Measurements from ENCODE around the gene DKC1. TPM values are rescaled to one million over a fixed set of nuclear protein-coding genes. Genes with fewer than 3 reads are reported as not detected.
A peak's percentile ranks its signal among the peaks of the same experiment; 100 is the strongest.

DKC1 gene
- polyA plus RNA-seq, 1 experiment, result 31.5 TPM

DNA sequence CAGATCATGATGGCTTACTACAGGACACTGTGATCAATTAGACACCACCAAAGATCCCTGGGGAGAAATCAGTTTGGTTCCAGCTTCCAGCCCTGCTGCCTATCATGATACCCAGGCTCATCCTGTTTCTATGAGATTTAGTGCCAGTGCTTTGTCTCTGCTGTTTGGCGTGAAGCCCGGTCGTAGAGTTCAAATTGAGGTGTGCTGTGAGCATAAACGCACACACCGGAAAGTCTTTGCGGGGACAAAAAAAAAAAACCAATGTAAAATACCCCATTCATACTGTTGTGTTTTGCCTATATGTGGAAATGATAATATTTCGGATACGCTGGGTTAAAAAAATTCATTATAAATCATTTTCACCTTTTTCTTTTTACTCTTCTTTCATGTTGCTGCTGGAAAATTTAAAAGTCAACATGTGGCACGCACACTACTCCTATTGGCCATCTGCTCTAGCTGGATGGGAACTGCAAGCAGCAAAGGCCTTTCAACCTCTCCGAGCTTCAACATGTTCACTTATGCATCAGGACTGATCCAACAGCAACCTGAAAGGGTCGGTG is 607 bp upstream of the DKC1 start:
- DNase-seq (ENCODE audit: low read depth), result no peak
- H3K36me3 ChIP-seq (ENCODE audit: control insufficient read depth, insufficient read depth, low read length), result peaks cover 6% of the 10 kb centered on the region
- CTCF ChIA-PET, result interaction anchor here (1.4 to 1.5 kb wide), 2 partner anchors 13 to 14 kb away, joined by 3 to 6 read pairs; no protein-coding TSS in a partner anchor
- POLR2A ChIA-PET, result interaction anchor here (1.0 kb wide), 1 partner anchor 66 kb away, joined by 3 read pairs; no protein-coding TSS in a partner anchor
- TF ChIP-seq, protein P1, sequence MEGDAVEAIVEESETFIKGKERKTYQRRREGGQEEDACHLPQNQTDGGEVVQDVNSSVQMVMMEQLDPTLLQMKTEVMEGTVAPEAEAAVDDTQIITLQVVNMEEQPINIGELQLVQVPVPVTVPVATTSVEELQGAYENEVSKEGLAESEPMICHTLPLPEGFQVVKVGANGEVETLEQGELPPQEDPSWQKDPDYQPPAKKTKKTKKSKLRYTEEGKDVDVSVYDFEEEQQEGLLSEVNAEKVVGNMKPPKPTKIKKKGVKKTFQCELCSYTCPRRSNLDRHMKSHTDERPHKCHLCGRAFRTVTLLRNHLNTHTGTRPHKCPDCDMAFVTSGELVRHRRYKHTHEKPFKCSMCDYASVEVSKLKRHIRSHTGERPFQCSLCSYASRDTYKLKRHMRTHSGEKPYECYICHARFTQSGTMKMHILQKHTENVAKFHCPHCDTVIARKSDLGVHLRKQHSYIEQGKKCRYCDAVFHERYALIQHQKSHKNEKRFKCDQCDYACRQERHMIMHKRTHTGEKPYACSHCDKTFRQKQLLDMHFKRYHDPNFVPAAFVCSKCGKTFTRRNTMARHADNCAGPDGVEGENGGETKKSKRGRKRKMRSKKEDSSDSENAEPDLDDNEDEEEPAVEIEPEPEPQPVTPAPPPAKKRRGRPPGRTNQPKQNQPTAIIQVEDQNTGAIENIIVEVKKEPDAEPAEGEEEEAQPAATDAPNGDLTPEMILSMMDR (IDR thresholded peaks at IDR 0.05; ENCODE audit: insufficient read depth, low read depth, low read length), result no peak
- no peaks in the 10 kb centered on the region for H3K27me3 ChIP-seq (ENCODE audit: control insufficient read depth, insufficient read depth, low read length)
- H3K4me3 ChIP-seq (ENCODE audit: low read depth, low read length), result peak overlapping the region; percentile 35

GRCh38 chrX:154774622-154775021 is 12.0 kb downstream of the DKC1 start:
- POLR2A ChIA-PET, result no interaction called here
- CTCF ChIA-PET, result interaction anchor here (0.8 to 1.7 kb wide), 2 partner anchors 9 to 16 kb away, joined by 3 read pairs; no protein-coding TSS in a partner anchor
- no peaks in the 10 kb centered on the region for H3K27me3 ChIP-seq (ENCODE audit: control insufficient read depth, insufficient read depth, low read length)
- TF ChIP-seq, protein P1 (IDR thresholded peaks at IDR 0.05; ENCODE audit: insufficient read depth, low read depth, low read length), result no peak
- no peak for DNase-seq (ENCODE audit: low read depth)
- no peak overlapping the region for H3K4me3 ChIP-seq (ENCODE audit: low read depth, low read length)
- peaks cover 15% of the 10 kb centered on the region for H3K36me3 ChIP-seq (ENCODE audit: control insufficient read depth, insufficient read depth, low read length)

DNA sequence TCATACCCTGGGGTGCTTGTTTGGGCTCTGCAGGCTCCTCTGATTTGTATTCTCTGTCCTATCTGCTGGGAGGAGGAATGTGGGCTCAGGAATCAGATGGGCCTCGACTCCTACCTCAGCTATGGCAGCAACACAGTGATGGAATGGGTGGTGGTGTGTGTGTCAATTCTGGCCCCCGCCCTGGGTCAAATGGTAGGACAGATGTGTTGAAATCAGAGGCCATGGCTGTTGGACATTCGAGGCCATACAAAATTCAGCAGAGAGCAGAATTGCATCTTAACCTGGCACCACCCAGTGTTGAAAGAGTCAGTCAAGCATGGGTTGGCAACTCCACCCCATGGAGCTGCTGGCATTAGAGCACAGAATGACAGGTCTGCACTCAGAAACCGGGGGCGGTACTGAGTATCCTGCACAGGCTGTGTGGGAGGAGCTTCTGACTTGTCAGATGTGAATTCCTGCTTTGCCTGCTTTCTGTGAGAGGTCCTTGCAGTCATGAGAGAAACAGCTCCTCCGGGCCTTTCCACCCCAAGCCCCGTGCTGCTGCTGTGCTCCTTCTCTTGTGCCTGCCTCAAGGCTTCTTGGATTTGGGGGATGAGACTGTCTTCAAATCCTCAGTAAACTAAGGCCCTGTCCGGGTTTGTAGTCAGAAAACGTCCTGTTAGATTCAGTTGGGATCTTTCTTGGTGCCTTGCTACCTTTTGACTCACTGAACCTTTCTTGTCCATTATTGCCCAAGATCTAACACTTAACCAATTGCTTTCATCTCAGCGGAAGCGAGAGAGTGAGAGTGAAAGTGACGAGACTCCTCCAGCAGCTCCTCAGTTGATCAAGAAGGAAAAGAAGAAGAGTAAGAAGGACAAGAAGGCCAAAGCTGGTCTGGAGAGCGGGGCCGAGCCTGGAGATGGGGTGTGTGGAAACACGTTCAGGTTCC is 13.0 kb downstream of the DKC1 start:
- Histone ChIP-seq H3K27me3 (ENCODE audit: control insufficient read depth, insufficient read depth, low read length) (no peaks in the 10 kb centered on the region), H3K36me3 (ENCODE audit: control insufficient read depth, insufficient read depth, low read length) (peaks cover 13% of the 10 kb centered on the region), H3K4me3 (ENCODE audit: low read depth, low read length) (no peak overlapping the region)
- DNase-seq (ENCODE audit: low read depth), result no peak
- CTCF ChIA-PET, result interaction anchor here (1.4 to 1.7 kb wide), 2 partner anchors 14 to 15 kb away, joined by 3 read pairs; partner anchors contain the start of gene DKC1
- POLR2A ChIA-PET, result no interaction called here
- TF ChIP-seq, protein P1 (IDR thresholded peaks at IDR 0.05; ENCODE audit: insufficient read depth, low read depth, low read length), result no peak

DNA sequence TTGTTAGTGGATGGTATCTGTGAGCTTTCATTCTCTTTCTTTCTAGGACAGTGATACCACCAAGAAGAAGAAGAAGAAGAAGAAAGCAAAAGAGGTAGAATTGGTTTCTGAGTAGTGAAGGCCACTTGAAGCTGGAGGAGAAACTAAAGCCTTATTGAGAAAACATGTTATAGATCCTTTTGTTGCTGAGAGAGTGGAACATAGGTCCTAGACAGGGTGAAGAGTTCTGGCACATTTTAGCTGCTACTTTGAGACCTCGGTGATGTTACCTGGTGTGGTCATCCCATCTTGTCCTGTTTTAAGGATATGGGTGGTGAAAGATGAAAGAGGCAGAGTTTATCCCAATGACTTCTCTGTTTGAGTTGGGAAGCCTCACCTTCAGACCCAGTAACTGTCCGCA is 14.1 kb downstream of the DKC1 start:
- ChIA-PET POLR2A (no interaction called here), CTCF (interaction anchor here (1.4 kb wide), 1 partner anchor 15 kb away, joined by 3 read pairs; the partner anchor contains the start of gene DKC1)
- H3K36me3 ChIP-seq (ENCODE audit: control insufficient read depth, insufficient read depth, low read length), result peaks cover 13% of the 10 kb centered on the region
- no peak for DNase-seq (ENCODE audit: low read depth)
- no peak overlapping the region for H3K4me3 ChIP-seq (ENCODE audit: low read depth, low read length)
- no peaks in the 10 kb centered on the region for H3K27me3 ChIP-seq (ENCODE audit: control insufficient read depth, insufficient read depth, low read length)
- TF ChIP-seq, protein P1 (IDR thresholded peaks at IDR 0.05; ENCODE audit: insufficient read depth, low read depth, low read length), result no peak

DNA sequence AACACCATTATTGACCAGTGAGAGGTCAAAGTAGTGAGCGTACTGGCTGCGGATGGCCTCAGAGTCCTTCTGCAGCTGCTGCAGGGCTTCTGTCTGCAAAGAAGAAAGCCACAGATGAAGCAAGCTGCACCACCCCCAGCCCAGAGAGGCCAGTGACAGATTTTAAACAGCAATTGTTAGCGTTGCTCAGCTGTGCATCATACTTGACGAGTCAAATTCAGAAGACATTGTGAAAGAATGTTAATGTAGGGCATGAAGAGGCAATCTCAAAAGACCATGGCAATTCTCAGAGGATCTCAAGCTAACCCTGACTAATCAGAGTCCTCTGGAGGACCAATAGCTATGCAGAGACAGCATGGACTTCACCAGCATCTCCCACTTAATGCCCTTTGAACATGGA is 16.6 kb downstream of the DKC1 start:
- no peaks in the 10 kb centered on the region for H3K27me3 ChIP-seq (ENCODE audit: control insufficient read depth, insufficient read depth, low read length)
- TF ChIP-seq, protein P1 (IDR thresholded peaks at IDR 0.05; ENCODE audit: insufficient read depth, low read depth, low read length), result no peak
- peaks cover 12% of the 10 kb centered on the region for H3K36me3 ChIP-seq (ENCODE audit: control insufficient read depth, insufficient read depth, low read length)
- CTCF ChIA-PET, result no interaction called here
- no peak for DNase-seq (ENCODE audit: low read depth)
- POLR2A ChIA-PET, result no interaction called here
- H3K4me3 ChIP-seq (ENCODE audit: low read depth, low read length), result no peak overlapping the region
